Activated CD8-positive, alpha-beta memory T cell treated with anti-CD3 and anti-CD28 coated beads, Interleukin-2, amount 50 U/mL, for 1 hour (primary cell): Measurements from ENCODE around the gene PLCH1.
"Not testable (repeated sequence)": the region's sequence is repeated elsewhere in the genome, so short reads cannot be mapped to it uniquely, and the experiment has no call there.

Experiments
- DNase-seq: peaks from one replicate; pipeline ENCODE4 v3.0.0-alpha.2; 2020; ENCODE audit errors: extremely low read depth

Gene PLCH1

DNA sequence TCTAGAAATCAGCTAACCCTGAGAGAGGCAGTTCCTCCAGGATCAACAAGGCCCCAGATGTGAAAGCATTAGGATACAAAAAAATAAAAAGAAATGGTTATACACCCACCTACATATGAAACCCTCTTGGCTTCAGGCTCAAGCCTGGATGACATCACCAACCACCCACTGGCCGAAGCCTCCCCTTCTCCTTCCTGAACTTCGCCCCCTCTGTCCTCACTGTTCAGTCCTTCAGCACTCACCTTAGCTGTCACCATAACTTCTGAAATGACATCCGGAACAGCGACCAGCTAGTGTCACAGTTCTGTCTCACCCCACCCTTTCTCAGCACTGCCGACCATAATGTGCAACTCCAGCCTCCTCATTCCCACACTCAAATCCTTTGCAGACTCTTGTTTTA, 98.7 kb downstream of the PLCH1 start:
- no peak for DNase-seq

DNA sequence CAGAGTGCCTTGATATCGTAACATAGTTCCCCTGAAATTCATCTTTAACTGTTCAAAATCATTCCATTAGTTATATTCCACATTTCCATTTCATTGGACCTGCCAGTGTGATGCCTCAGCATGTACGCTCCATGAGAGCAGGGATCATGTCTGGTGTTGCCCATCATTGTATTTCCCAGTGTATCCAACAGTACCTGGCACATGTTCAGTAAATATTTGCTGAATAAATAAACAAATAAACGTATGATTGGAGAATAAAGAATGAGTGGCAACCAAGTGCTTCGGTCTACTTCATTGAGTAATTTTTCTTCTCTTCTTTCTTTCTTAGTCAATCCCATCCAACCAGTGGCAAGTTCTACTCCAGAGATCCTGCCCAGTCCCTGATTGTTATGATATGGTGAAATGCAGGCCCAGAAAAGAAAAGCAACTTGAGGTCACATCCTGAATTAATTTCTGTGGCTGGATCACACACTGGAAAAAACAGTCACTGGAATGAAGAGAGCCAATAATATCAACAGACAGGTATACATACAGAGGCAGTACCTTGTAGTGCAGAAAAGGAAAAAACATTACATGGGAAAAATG, 101.2 kb downstream of the PLCH1 start:
- no peak for DNase-seq

DNA sequence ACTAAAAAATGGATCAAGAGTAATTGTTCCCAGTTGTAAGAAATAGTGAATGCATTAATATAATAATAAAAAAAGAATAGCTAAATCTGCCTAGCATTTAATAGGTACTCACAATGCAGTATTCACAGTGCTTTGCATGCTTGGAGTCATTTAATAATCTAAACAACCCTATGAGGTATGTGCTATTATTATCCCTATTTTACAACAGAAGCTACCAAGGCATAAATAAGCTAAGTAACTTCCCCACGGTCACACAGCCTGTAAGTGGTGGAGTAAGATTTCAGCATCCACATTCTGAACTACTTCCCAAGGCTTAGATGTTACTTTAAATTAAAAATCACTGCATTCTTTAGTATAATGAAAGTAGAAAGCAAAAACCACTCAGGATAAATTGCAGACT, 102.9 kb downstream of the PLCH1 start:
- DNase-seq = no peak

DNA sequence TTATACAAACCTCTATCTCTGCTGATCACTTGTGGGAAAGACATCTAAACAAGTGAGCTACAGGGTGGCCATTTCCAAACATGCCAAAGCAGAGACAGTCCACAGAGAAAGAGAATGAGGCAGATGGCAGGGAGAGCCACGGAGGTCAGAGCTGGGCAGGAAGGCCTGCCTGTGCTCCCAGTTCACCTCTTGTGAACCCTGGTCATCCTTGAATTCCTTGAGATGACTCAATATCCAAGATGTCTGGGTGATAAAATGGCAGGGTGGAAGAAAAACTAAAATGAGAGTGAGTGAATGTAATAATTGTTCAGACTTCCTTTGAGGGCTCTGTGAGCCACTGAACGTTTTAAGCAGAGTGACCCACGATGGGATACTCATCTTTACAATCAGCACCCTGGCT, 104.8 kb downstream of the PLCH1 start:
- no peak for DNase-seq

DNA sequence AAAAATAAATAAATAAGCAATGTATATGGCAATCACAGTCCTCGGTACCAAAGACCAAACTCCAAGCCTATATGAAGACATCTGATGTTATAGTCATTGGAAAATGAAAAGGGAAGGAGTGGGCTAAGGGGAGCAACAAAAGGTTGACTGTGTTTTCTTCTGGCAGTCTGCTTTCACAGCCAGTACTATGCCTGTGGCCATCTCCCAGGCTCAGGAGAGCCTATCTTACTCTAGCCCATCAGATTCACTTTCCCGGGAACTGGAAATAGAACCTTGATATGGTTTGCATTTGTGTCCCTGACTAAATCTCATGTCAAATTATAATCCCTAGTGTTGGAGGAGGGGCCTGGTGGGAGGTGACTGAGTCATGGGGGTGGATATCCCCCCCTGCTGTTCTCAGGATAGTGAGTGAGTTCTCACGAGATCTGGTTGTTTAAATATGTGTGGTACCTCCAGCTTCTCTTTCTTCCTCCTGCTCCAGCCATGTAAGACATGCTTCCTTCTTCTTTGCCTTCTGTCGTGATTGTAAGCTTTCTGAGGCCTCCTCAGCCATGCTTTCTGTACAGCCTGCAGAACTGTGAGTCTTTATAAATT, 105.3 kb downstream of the PLCH1 start:
- no peak for DNase-seq

DNA sequence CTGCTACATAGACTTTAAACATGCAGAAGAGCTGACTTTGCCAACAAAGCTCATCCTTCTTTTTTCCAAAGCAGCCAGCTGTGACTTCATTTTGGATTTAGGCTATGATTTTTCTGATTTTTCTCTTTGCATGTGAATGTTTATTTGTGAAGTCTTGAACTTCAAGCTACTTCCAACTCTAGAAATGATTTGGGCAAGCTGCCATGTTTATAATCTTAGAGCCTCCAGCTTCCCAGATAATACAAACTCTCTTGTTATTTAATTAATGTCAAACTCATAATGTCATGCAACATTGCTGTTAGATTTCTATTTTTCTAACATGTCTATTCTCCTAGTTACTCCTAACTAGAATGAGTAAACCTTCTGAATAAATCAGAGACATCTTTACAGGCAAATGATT, 106.4 kb downstream of the PLCH1 start:
- not testable (repeated sequence) for DNase-seq

DNA sequence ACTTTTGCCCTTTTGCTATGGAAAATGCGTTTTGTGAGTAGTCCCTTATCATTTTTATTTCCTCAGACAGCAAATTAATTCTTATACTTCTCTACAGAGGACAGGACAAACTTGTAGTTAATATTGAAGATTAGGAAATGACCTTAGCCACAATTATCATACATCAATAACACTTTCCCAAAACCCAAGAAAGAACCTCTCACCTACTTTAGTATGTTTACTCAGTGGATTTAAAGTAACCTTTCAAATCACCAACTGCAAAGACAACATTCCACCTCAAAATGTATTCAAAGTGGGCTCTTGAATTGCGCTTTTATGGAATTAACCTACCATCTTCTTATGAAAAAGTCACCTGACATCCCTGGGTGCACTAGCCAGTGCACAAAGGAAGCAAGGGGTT, 107.3 kb downstream of the PLCH1 start:
- DNase-seq = no peak

DNA sequence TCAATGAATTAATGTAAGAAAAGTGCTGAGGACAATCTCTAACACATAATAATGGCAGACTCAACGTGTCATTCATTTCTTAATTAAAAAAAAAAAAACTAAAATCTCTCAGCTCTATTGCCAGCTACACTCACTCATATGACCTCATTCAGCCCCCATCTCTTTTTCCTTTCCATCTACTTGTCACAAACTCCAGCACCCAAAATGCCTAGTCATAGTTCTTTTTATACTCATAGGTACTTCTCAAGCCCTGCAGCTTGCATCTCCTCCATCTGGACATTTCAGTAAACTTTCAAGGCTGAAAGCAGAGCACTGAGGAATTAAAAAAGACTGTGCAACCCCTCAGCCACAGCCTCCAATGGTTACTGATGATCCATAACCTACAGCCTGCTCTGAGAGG, 109.8 kb downstream of the PLCH1 start:
- DNase-seq = no peak

DNA sequence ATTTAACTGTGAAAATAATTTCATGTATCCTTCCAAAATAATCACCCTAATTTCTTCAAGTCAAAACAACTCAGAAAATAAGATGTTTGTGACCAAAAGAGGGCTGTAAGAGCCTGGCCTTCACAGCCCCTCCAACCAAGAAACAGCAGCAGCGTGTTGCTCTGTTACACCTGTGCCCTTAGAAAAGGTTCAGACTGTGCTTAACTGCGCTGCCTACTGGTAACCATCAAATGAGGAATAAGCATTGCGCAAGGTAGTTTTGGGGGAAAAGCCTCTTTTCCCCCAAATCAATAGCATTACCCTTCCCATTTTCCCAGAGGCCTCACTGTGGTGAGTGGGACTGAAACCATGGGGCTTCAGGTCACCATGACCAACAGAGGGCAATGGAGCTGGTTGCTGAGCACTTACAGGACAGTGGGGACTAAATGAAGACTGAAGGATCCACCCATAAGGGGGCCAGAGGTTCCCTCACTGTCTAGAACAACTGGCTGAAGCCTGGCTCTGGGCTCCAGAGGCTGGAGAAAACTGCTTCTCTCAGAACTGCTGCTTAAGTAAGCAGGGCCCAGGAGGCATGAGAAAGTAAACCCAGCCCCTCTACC, 110.7 kb downstream of the PLCH1 start:
- DNase-seq = no peak

DNA sequence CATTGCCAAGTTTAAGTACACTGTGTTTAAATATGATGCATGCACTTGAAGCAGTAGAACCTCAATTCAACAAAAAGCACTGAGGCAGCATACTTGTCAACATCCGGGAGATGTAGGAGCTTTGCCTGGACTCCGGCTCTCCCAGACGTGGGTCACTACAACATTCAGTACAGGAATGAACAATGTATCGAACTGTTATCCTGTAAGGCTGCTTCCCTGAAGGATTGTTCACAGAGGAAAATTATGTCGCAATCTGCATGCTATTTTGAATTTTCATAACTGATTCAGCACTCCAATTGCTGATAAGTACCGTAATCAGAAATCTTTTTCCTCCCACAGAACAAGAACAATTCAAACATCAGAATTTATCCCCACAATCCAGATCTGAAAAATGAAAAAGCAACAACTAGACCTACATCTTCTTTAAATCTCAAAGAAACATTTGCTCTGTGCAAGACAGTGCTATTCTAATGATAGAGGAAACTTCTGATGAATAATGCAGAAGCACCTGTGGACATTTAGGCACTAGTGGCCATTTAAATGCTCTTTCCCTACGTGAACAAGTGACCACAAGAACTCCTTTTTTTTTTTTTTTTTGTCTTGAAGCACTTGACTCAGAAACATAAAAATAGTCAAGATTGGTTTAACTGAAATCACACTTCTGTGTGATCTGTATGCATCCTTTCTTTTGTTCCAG, 113.4 kb downstream of the PLCH1 start:
- no peak for DNase-seq

DNA sequence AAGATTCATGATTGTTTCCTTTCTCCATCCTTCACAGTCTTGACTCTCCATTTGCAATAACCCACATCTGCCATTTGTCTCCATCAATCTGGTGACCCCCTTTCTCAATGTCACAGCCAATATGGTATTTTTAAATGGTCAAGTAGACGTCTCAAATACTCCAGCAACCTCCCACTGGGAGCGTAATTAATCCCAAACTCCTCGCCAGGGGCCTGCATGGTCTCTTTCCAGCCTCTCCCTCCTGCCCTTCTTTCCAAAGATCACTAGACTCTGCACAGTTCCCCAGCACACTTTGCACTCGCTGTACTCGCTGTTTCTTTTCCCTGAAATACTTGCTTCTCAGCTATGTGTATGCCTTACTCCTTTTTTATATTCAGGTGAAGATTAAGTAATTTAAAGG, 115.3 kb downstream of the PLCH1 start:
- DNase-seq = no peak

DNA sequence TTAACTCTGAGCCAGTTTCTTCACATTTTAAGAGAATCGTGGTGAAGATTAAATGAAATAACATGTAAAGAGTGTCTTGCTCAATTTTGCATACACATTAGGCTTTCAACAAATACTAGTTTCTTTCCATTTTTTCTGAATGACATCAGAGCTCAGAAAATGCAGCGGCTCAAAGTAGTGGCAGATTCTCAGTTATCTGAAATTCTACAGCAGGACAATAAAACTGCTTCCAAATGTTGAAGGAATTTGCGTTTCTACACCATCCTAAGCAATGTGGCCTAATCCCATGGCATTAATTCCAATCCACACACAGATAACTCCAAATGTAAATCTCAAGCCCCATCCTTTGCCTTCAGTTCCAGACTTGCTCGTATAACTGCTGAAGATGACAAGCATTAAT, 115.8 kb downstream of the PLCH1 start:
- DNase-seq = no peak

DNA sequence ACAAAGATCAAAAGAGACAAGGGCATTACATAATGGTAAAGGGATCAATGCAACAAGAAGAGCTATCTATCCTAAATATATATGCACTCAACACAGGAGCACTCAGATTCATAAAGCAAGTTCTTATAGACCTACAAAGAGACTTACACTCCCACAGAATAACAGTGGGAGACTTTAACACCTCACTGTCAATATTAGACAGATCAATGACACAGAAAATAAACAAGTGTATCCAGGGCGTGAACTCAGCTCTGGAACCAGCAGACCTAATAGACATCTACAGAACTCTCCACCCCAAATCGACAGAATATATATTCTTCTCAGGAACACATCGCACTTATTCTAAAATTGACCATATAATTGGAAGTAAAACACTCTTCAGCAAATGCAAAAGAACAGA, 122.2 kb downstream of the PLCH1 start:
- DNase-seq = not testable (repeated sequence)

DNA sequence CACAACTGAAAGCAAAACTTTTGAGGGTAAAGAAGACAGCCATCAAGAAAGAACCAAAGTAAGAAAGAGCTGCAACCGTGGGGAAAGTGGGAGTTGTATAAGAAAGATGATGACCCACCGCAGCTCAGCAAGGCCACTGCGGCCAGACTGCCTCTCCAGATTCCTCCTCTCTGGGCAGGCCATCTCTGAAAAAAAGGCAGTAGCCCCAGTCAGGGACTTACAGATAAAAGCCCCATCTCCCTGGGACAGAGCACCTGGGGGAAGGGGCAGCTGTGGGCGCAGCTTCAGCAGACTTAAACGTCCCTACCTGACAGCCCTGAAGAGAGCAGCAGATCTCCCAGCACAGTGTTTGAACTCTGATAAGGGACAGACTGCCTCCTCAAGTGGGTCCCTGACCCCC, 124.3 kb downstream of the PLCH1 start:
- DNase-seq = not testable (repeated sequence)

DNA sequence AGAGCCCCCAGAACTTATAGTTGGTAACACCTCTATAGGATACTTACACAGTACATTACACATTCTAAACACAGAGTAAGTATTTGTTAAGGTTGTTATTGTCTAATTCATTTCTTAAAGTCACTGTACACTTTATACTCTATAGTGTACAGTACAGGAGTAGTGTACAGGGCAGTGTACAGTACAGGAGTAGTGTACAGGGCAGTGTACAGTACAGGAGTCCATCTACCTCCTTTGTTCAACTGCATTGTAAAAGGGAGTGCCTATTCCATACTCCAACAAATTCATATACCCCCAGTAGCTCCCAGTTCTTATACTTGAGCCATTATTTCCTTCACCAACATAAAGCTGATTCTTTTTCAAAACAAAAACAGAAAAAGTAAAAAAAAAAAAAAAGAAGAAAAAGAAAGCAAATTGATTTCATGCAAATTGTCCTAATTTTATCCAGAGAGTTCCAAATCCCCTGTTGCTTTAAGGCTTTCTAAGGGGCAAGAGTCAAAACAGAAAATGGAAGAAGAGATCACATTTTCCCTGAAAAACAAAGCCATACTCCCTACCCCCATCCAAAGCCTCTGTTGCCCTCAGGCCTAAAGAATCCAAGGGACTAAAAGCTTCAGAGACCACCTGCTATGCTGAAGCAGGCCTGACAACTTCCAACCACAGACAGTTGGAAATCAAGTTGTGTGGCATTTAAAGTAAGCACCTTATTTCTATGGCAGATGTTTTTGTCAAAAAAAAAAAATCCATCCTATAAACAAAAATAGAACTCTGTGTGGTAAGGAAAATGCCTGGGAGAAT, 125.6 kb downstream of the PLCH1 start:
- no peak for DNase-seq

DNA sequence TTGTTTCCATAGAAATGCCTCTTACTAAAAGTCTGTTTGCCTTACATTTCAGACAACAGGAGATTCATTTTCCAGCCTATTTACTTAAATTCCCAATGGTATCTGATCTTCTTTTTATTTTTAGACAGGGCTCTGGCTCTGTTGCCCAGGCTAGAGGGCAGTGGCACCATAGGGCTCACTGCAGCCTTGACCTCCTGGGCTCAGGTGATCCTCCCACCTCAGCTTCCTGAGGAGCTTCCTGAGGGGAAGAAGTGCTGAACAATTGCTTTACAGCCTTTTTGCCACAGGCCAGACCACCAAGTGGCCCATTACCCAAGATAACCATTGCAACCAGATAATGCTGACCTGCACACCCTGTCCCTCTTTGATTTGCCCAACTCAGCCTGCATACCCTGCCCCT, 126.3 kb downstream of the PLCH1 start:
- DNase-seq = no peak

DNA sequence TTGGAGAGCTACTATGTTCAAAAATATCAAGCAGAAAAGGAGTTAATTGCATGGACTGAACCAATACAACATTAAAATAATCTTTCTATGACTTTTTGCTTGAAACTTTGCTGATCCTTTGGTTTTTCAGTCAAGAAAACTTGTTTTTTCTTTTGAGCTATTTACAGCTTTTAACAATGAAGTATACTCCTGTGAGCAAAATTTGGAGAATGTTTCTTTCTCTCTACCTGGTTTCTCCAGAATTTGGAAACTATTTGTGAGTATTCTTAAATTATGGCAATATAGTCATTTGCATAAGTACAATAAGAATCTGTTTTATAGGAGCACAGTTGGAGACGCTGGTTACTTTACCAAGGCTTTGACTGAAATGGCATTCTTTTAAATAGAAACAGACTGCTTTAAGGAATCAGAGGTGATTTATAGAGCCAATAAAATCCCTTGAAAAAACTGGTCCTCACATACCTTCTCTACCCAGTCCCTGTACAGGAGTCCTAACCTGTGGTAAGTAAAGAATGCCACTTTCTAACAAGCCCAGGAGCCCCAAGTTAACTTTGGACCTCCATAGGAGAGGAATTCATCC, 127.4 kb downstream of the PLCH1 start:
- DNase-seq = no peak

DNA sequence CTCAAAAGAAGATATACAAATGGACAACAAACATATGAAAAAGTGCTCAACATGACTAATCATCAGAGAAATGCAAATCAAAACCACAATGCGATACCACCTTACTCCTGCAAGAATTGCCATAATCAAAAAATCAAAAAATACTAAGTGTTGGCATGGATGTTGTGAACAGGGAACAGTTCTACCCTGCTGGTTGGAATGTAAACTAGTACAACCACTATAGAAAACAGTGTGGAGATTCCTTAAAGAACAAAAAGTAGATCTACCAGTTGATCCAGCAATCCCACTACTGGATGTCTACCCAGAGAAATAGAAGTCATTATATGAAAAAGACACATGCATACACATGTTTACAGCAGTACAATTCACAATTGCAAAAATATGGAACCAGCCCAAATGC, 129.7 kb downstream of the PLCH1 start:
- not testable (repeated sequence) for DNase-seq

DNA sequence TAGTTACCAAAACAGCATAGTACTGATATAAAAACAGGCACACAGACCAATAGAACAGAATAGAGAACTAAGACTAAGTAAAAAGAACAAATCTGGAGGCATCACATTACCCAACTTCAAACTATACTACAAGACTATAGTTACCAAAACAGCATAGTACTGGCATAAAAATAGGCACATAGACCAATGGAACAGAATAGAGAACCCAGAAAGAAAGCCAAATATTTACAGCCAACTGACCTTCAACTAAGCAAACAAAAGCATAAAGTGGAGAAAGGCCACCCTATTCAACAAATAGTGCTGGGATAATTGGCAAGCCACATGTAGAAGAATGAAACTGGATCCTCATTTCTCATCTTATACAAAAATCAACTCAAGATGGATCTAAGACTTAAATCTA, 130.5 kb downstream of the PLCH1 start:
- DNase-seq = not testable (repeated sequence)

DNA sequence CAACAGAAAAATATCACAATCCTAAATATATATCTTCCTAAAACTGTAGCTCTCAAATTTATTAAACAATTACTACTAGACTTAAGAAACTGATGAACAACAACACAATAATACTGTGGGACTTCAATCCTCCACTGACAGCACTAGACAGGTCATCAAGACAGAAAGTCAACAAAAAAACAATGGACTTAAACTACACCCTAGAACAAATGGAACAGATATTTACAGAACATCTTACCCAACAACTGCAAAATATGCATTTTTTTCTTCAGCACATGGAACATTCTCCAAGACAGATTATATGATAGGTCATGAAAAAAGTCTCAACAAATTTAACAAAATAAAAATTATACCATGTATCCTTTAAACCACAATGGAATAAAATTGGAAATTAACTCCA, 133.4 kb downstream of the PLCH1 start:
- no peak for DNase-seq

DNA sequence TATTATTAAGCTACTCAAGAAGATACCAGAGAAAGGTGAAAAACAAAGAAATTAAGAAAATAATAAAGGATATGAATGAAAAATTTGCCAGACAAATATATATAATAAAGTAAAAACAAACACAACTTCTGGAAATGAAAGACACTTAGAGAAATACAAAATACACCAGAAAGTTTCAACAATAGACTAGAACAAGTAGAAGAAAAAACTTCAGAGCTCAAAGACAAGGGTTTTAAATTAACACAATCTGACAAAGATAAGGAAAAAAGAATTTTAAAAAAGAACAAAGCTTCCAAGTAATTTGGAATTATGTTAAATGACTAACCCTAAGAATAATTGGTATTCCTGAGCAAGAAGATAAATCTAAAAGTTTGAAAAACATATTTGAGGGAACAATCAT, 135.3 kb downstream of the PLCH1 start:
- DNase-seq = no peak
